Adrenal gland (tissue), 12 donors: Measurements from ENCODE around the gene SETSIP. TPM values are rescaled to one million over a fixed set of nuclear protein-coding genes. Genes with fewer than 3 reads are reported as not detected.

ENCODE experiments used
- DNase-seq, 7 donors: peaks; one replicate each; pipeline ENCODE4 v3.0.0-alpha.2; 2019 to 2020
- H3K27ac ChIP-seq, 5 donors: fragments of 200-600 bp; sonication (generic) in 4 of 5; 1 replicate in 3 of 5; 2 replicates in 2 of 5; pipeline versions ENCODE4 v1.5.1 to v1.8.0; 2016 to 2020; ENCODE audit warnings: mild to moderate bottlenecking in 1 of 5
- H3K27me3 ChIP-seq: fragments of 200-600 bp; 2 replicates; pipeline ENCODE4 v1.8.0; 2021
- H3K36me3 ChIP-seq, 2 donors: fragments of 200-600 bp; replicated peaks in 1 of 2; 1 replicate in 1 of 2; 2 replicates in 1 of 2; pipeline versions ENCODE4 v1.5.1 to v1.8.0; 2018 to 2022
- H3K4me1 ChIP-seq, 2 donors: fragments of 200-600 bp; replicated peaks in 1 of 2; 1 replicate in 1 of 2; 2 replicates in 1 of 2; pipeline versions ENCODE4 v1.5.1 to v1.8.0; 2018 to 2021
- H3K4me3 ChIP-seq, 4 donors: fragments of 200-600 bp; sonication (generic) in 3 of 4; one replicate each; pipeline ENCODE4 v1.5.1; 2016 to 2018
- H3K9me3 ChIP-seq, 3 donors: fragments of 200-600 bp; sonication (generic) in 1 of 3; replicated peaks in 1 of 3; 1 replicate in 2 of 3; 2 replicates in 1 of 3; pipeline versions ENCODE4 v1.5.1 to v1.8.0; 2016 to 2021
- POLR2A ChIP-seq, 2 donors: fragments of 450-650 bp; IDR thresholded peaks; one replicate each; pipeline ENCODE4 v1.6.1; 2017; ENCODE audit warnings: antibody characterized with exemption in 2 of 2, mild to moderate bottlenecking in 2 of 2, moderate library complexity in 1 of 2
- WGBS, 4 donors: extraction: QIAGEN DNeasy Blood & Tissue Kit in 2 of 4; methylation state at CpG; one replicate each; pipeline versions ENCODE4 v1.1.5 to v1.1.7; 2013 to 2017; 5-methylcytosine and 5-hydroxymethylcytosine counted together
- intact Hi-C, 2 donors: fragments of 100-400 bp; cut with DNase I; formaldehyde crosslinking; loops; one replicate each; pipeline versions ENCODE4 v1.14.1 to v1.15.0; 2022 to 2023
- polyA plus RNA-seq, 3 donors: library from polyadenylated mRNA; stranded (reverse); fragments of 200-250 nt in 2 of 3; fragments of 350-450 nt in 1 of 3; fragmentation: Illumina TruSeq in 1 of 3; extraction: RNeasy Lipid Tissue Mini Kit (QIAGEN cat#74804) in 1 of 3; gene quantifications; one replicate each; pipeline ENCODE4 v1.2.3, GENCODE V29; 2013 to 2014
- total RNA-seq, 9 donors: library from RNA; depleted of rRNA in 4 of 9; stranded (reverse); fragments of >200 nt in 4 of 9; fragments of 120-200 nt in 1 of 9; fragmentation: NEBNext Ultra II Directional in 1 of 9; extraction: Animal tissue kit (Norgen Biotek cat#: 25700) in 1 of 9; gene quantifications; one replicate each; pipeline versions ENCODE4 v1.1.0 to v1.2.4, GENCODE V29; 2013 to 2023
- TF ChIP-seq, protein P1 (sequence below), 6 experiments: fragments of 450-650 bp in 4 of 6; fragments of 200-600 bp in 2 of 6; sonication (generic) in 1 of 6; IDR thresholded peaks; 1 replicate in 5 of 6; 2 replicates in 1 of 6; pipeline versions ENCODE4 v1.5.1 to v1.8.0; 2016 to 2021; ENCODE audit warnings: antibody characterized with exemption in 6 of 6, mild to moderate bottlenecking in 2 of 6, moderate library complexity in 1 of 6
- donor health status: healthy with polysubstance abuse.
- donor health status: Bipolar disorder and iron deficiency.
- donor health status: DM: yes; HTN: yes; CAD: no.
- donor health status: DM: no; HTN: no; CAD: no.
- donor health status: DM: no; HTN: no; CAD: no.
- donor health status: DM: yes; HTN: yes; CAD: no.

SETSIP gene
- total and polyA plus RNA-seq, 12 donors, result not detected

DNA sequence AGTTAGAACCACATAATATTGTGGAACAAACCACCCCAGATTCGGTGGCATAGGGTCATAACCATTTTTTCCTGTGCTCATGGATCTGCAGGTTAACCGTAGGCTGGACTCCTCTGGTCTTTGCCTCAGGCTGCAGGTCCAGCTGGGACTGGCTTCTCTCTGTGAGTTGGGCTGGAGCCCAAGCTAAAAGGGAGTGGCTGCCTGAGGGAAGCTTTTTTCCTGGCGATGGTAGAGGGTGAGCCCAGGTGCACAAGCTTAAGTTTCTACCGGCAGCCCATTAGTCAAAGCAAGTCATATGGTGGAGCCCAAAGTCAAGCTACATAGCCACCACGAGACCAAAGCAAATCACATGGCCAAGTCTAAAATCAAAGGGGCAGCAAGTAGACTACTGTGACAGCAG lies 31.6 kb downstream of the SETSIP start:
- Histone ChIP-seq H3K4me1 (no peaks in the 10 kb centered on the region), H3K27ac (no peak overlapping the region), H3K9me3 (no peaks in the 10 kb centered on the region), H3K36me3 (no peaks in the 10 kb centered on the region), H3K4me3 (no peak overlapping the region), H3K27me3 (no peaks in the 10 kb centered on the region)
- TF ChIP-seq, protein P1, sequence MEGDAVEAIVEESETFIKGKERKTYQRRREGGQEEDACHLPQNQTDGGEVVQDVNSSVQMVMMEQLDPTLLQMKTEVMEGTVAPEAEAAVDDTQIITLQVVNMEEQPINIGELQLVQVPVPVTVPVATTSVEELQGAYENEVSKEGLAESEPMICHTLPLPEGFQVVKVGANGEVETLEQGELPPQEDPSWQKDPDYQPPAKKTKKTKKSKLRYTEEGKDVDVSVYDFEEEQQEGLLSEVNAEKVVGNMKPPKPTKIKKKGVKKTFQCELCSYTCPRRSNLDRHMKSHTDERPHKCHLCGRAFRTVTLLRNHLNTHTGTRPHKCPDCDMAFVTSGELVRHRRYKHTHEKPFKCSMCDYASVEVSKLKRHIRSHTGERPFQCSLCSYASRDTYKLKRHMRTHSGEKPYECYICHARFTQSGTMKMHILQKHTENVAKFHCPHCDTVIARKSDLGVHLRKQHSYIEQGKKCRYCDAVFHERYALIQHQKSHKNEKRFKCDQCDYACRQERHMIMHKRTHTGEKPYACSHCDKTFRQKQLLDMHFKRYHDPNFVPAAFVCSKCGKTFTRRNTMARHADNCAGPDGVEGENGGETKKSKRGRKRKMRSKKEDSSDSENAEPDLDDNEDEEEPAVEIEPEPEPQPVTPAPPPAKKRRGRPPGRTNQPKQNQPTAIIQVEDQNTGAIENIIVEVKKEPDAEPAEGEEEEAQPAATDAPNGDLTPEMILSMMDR (IDR thresholded peaks at IDR 0.05), result no peak
- no peak for TF ChIP-seq POLR2A (IDR thresholded peaks at IDR 0.05)
- intact Hi-C loops, result no loop called here
- no peak for DNase-seq
- WGBS, 4 donors, result 83 to 88% (median 84%) methylated on average over 5 of the region's 5 CpGs

DNA sequence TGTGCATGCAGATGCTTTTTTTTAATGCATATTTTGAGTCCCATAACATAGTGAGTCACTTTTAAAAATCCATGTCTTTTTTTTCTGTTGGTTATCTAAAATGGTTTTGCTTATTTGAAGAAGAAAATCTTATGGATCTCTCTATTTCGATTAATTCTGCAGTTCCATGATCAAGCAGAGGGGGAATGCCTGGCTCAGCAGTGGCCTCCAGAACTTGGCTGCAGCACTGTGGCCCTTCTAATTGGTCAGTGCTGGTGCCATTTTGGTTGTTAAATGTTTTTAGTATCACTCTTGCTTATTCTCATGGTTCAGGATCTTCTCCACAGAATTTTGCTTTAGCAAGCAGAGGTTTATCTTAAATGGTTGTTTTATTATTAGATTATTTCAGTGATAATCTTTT lies 34.2 kb downstream of the SETSIP start:
- no peak overlapping the region for H3K27ac ChIP-seq
- no peak for DNase-seq
- H3K27me3 ChIP-seq, result no peaks in the 10 kb centered on the region
- intact Hi-C loops, result no loop called here
- H3K36me3 ChIP-seq, result no peaks in the 10 kb centered on the region
- H3K9me3 ChIP-seq, result no peaks in the 10 kb centered on the region
- no peaks in the 10 kb centered on the region for H3K4me1 ChIP-seq
- TF ChIP-seq, protein P1 (IDR thresholded peaks at IDR 0.05), result no peak
- WGBS, 4 donors, result 85 to 92% (median 90%) methylated on average over 1 of the region's 1 CpG
- H3K4me3 ChIP-seq, result no peak overlapping the region

GRCh38 chr1:92038695-92039346 lies 36.4 kb downstream of the SETSIP start:
- DNase-seq, result no peak
- H3K27me3 ChIP-seq, result no peaks in the 10 kb centered on the region
- no peak overlapping the region for H3K27ac ChIP-seq
- H3K4me3 ChIP-seq, result no peak overlapping the region
- WGBS, 4 donors, result 83 to 93% (median 90%) methylated on average over 2 of the region's 2 CpGs
- H3K9me3 ChIP-seq, result no peaks in the 10 kb centered on the region
- TF ChIP-seq POLR2A (IDR thresholded peaks at IDR 0.05), result no peak
- TF ChIP-seq, protein P1 (IDR thresholded peaks at IDR 0.05), result no peak
- H3K36me3 ChIP-seq, result no peaks in the 10 kb centered on the region
- intact Hi-C loops, result no loop called here
- H3K4me1 ChIP-seq, result no peaks in the 10 kb centered on the region

DNA sequence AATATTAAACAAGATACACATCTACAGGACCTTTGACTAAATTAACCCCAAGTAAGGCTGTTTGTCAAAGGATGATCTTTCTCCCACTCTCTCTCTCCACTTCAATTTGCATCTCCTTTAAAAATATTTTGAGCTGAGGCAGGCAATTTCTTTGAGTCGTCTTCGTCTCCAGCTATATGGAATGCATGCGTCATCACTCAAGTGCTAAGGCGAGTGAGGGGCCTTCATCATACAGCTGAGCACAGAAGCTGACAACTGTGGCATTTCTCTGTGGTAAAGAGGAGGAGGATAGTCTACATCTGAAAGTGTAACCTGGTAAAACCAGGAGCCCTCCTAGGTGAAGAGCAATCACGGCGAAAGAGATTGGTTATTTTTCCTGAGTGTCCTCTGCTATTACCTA lies 37.8 kb downstream of the SETSIP start:
- no peak overlapping the region for H3K4me3 ChIP-seq
- H3K36me3 ChIP-seq, result no peaks in the 10 kb centered on the region
- H3K9me3 ChIP-seq, result no peaks in the 10 kb centered on the region
- no peaks in the 10 kb centered on the region for H3K27me3 ChIP-seq
- intact Hi-C loops, result no loop called here
- H3K4me1 ChIP-seq, result no peaks in the 10 kb centered on the region
- TF ChIP-seq, protein P1 (IDR thresholded peaks at IDR 0.05), result no peak
- no peak for TF ChIP-seq POLR2A (IDR thresholded peaks at IDR 0.05)
- no peak overlapping the region for H3K27ac ChIP-seq
- 73 to 83% (median 79%) methylated on average over 6 of the region's 6 CpGs for WGBS, 4 donors
- no peak for DNase-seq
